NB4 (cell line): Measurements from ENCODE around the gene TLCD5.

Source experiments
- DNase-seq: peaks from one replicate; pipeline ENCODE4 v3.0.0; 2010; ENCODE audit warnings: low read depth
- H3K4me3 ChIP-seq: one replicate; pipeline ENCODE4 v1.5.1; 2011; ENCODE audit warnings: mild to moderate bottlenecking, low read depth, low read length, moderate library complexity
- MYC ChIP-seq: IDR thresholded peaks from 2 replicates; pipeline ENCODE4 v1.6.1; 2011; ENCODE audit warnings: low read depth, low read length
- POLR2A ChIP-seq: IDR thresholded peaks from 2 replicates; pipeline ENCODE4 v1.6.1; 2011; ENCODE audit warnings: mild to moderate bottlenecking; ENCODE audit not compliant: insufficient read length; ENCODE audit errors: extremely low read depth
- TF ChIP-seq, protein P1 (sequence below): IDR thresholded peaks from 2 replicates; pipeline ENCODE4 v1.6.1; 2011; ENCODE audit warnings: low read depth, low read length
- TF ChIP-seq, protein P2 (sequence below): IDR thresholded peaks from one replicate; pipeline ENCODE4 v1.5.1; 2012; ENCODE audit warnings: low read depth, low read length

TLCD5 gene

DNA sequence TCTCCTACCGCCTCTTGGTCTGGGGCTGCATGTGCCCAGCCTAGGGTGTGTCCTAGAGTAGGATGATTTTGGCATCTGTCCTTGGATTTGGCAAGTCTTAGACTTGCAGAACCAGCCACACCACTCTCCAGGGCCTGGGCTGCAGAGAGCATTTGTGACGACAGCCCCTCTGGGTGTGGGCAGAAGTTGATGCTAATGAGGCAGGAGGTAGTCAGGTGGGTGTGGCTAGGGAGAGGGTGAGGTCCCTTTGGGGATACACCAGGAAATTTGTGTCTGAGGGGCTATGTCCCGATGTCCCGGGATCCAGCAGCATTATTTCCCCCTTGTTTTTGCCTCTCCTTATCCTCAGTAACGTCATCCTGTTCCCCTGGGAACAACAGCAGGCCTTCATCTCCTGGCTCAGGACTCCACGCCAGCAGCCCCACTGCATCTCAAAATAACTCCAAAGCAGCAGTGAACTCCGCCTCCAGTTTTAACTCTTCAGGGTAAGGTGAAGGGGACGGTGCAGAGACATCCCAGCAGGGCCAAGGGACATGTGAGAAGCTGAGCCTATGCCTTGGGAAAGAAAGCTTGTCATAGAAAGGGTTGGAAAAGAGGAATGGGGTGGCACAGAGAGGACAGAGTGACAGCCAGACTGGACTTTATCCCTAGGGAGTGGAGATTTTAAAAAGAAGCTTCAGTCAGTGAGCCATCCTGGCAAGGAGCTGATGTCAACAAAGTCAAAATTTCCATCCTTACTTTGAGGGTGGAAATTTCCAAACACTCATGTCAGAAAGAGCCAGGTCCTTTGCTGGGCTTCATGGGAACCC lies 8.0 kb upstream of the TLCD5 start:
- no peak overlapping the region for H3K4me3 ChIP-seq
- DNase-seq, result no peak
- no peak for TF ChIP-seq MYC
- no peak for TF ChIP-seq POLR2A
- TF ChIP-seq, protein P1, sequence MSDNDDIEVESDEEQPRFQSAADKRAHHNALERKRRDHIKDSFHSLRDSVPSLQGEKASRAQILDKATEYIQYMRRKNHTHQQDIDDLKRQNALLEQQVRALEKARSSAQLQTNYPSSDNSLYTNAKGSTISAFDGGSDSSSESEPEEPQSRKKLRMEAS, result no peak
- TF ChIP-seq, protein P2, sequence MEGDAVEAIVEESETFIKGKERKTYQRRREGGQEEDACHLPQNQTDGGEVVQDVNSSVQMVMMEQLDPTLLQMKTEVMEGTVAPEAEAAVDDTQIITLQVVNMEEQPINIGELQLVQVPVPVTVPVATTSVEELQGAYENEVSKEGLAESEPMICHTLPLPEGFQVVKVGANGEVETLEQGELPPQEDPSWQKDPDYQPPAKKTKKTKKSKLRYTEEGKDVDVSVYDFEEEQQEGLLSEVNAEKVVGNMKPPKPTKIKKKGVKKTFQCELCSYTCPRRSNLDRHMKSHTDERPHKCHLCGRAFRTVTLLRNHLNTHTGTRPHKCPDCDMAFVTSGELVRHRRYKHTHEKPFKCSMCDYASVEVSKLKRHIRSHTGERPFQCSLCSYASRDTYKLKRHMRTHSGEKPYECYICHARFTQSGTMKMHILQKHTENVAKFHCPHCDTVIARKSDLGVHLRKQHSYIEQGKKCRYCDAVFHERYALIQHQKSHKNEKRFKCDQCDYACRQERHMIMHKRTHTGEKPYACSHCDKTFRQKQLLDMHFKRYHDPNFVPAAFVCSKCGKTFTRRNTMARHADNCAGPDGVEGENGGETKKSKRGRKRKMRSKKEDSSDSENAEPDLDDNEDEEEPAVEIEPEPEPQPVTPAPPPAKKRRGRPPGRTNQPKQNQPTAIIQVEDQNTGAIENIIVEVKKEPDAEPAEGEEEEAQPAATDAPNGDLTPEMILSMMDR, result no peak

DNA sequence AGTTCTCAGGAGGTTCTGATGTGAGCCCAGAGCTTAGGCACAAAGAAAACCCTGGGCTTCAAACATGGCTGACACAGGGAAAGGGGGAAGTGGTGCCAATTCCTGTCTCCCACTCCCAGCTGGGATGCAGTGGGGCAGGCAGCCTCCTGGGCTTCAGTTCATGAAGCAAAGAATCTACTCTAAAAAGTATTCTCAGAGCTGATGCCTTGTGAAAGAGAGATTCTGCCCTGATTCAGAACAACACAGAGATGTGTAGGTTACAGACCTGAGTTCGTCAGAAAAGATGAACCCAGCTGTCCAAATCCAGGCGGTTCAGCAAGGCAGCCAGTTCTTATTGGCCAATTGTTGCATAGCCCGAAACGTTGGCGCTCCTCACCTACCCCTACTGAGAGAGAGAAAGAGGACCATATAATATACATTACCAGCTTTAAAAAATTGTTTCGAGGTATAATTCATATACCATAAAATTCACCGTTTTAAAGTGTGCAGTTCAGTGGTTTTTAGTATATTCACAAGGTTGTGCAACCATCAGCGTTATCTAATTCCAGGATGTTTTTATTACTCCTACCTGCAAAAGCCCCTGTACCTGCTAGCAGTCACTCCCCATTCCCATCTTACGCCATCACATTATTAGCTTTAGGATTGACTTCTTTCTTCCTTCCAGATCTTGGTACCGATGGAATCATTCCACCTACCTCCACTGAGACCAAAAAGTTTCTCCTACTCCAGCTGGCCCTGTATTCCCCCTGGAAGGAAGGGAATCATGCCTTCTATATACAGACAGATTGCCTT lies 7.2 kb upstream of the TLCD5 start:
- no peak for TF ChIP-seq POLR2A
- no peak for TF ChIP-seq MYC
- TF ChIP-seq, protein P2, result no peak
- TF ChIP-seq, protein P1, result no peak
- DNase-seq, result no peak
- H3K4me3 ChIP-seq, result no peak overlapping the region

DNA sequence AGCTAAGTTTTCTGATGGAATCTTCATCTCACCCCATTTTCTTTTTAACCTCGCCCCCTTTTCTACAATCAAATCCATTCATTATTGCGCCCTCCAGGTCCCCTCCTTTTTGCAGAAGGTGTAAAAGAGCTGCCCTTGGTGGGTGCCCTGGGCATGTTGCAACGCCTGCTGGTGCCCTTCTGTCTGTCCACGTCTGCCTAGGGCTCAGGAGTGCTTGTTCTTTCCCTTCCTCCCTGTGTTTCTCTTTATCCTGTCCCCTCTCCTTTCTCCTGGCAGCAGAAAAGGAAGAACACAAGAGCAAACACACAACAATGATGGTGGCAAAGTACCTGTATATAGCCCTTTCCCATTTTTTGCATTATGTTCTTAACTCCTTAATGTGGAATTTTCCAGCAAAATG lies 6.2 kb upstream of the TLCD5 start:
- TF ChIP-seq, protein P1, result no peak
- no peak for TF ChIP-seq POLR2A
- TF ChIP-seq MYC, result no peak
- TF ChIP-seq, protein P2, result no peak
- DNase-seq, result no peak
- no peak overlapping the region for H3K4me3 ChIP-seq

DNA sequence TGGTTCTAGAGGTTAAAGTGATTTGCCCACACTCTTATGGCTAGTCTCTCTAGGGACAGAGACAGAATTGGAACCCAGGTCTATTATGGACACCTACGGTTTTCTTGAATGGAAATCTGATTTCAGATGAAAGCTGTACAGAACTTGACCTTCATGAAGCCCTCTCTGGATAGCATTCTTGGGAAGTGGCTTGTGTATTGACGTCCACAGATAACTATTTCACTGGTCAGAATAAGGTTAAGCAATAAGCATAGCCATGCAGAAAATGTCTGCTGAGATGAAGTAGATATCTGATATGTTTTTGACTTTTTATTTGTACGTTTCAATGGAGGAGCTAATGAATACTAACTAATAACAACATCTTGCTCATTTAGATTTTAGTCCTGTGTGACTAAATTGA lies 1.1 kb downstream of the TLCD5 start:
- H3K4me3 ChIP-seq, result no peak overlapping the region
- TF ChIP-seq, protein P2, result no peak
- TF ChIP-seq POLR2A (no peak), MYC (no peak)
- TF ChIP-seq, protein P1, result no peak
- DNase-seq, result no peak

DNA sequence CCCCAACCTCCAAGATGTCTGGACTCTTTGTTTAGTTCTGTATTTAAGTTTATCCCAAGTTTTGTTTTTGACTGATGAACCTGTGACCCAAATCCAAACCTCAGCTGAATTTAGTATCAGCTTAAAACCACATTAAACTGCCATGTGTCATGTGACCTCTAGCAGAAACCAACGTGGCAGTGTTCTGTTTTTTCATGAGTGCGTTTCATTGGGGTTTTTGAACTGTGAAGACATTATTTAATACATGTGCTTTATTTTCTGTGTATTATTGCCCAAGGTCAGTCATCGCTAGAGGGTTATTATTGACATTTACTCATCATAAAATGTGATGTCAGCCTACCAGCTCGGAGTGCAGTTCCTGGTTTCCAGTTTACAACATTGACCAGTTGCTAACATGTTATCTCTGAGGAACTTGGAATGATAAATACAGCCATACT lies 1.8 kb downstream of the TLCD5 start:
- no peak for DNase-seq
- TF ChIP-seq, protein P2, result no peak
- TF ChIP-seq POLR2A (no peak), MYC (no peak)
- TF ChIP-seq, protein P1, result no peak
- no peak overlapping the region for H3K4me3 ChIP-seq
